Measurements from ENCODE around the gene SBK2. TPM values are rescaled to one million over a fixed set of nuclear protein-coding genes. Genes with fewer than 3 reads are reported as not detected.

Gene SBK2
- total and polyA plus RNA-seq, 2 experiments from 2014 or later, result 5.3 to 6.8 TPM

GRCh38 chr19:55563261-55563690 lies 26.3 kb upstream of the SBK2 start:
- TF ChIP-seq CTCF (IDR thresholded peaks at IDR 0.05; ENCODE audit: low read depth, low read length), result no peak
- Histone ChIP-seq H3K27ac (peak overlapping the region; percentile 73), H3K9me3 (ENCODE audit: low read depth) (no peaks in the 10 kb centered on the region), H3K4me3 (no peak overlapping the region), H3K4me1 (ENCODE audit: low read depth) (peaks cover 6% of the 10 kb centered on the region), H3K36me3 (no peaks in the 10 kb centered on the region), H3K27me3 (no peaks in the 10 kb centered on the region)
- peak; percentile 66 to 69 for DNase-seq (ENCODE audit: low read depth in 1 of 2, low spot score in 1 of 2)

GRCh38 chr19:55559684-55560083 lies 22.8 kb upstream of the SBK2 start:
- H3K27me3 ChIP-seq, result no peaks in the 10 kb centered on the region
- no peaks in the 10 kb centered on the region for H3K36me3 ChIP-seq
- no peak overlapping the region for H3K4me3 ChIP-seq
- no peak for DNase-seq (ENCODE audit: low read depth in 1 of 2, low spot score in 1 of 2)
- H3K27ac ChIP-seq, result no peak overlapping the region
- no peaks in the 10 kb centered on the region for H3K9me3 ChIP-seq (ENCODE audit: low read depth)
- H3K4me1 ChIP-seq (ENCODE audit: low read depth), result peaks cover 6% of the 10 kb centered on the region
- TF ChIP-seq CTCF (IDR thresholded peaks at IDR 0.05; ENCODE audit: low read depth, low read length), result no peak

- no peaks in the 10 kb centered on the region for H3K9me3 ChIP-seq (ENCODE audit: low read depth)
- no peaks in the 10 kb centered on the region for H3K27me3 ChIP-seq
- DNase-seq (ENCODE audit: low read depth in 1 of 2, low spot score in 1 of 2), result no peak
- no peak for TF ChIP-seq CTCF (IDR thresholded peaks at IDR 0.05; ENCODE audit: low read depth, low read length)
- no peak overlapping the region for H3K27ac ChIP-seq
- H3K36me3 ChIP-seq, result no peaks in the 10 kb centered on the region
- peaks cover 6% of the 10 kb centered on the region for H3K4me1 ChIP-seq (ENCODE audit: low read depth)
- no peak overlapping the region for H3K4me3 ChIP-seq
These were observed 17.8 kb upstream of the SBK2 start for GRCh38 chr19:55554741-55555152.

GRCh38 chr19:55554302-55554701 lies 17.4 kb upstream of the SBK2 start:
- H3K27me3 ChIP-seq, result no peaks in the 10 kb centered on the region
- H3K36me3 ChIP-seq, result no peaks in the 10 kb centered on the region
- H3K9me3 ChIP-seq (ENCODE audit: low read depth), result no peaks in the 10 kb centered on the region
- peaks cover 8% of the 10 kb centered on the region for H3K4me1 ChIP-seq (ENCODE audit: low read depth)
- TF ChIP-seq CTCF (IDR thresholded peaks at IDR 0.05; ENCODE audit: low read depth, low read length), result no peak
- no peak overlapping the region for H3K27ac ChIP-seq
- DNase-seq (ENCODE audit: low read depth in 1 of 2, low spot score in 1 of 2), result no peak
- no peak overlapping the region for H3K4me3 ChIP-seq

- no peak for DNase-seq (ENCODE audit: low read depth in 1 of 2, low spot score in 1 of 2)
- no peak for TF ChIP-seq CTCF (IDR thresholded peaks at IDR 0.05; ENCODE audit: low read depth, low read length)
- peaks cover 8% of the 10 kb centered on the region for H3K4me1 ChIP-seq (ENCODE audit: low read depth)
- no peak overlapping the region for H3K4me3 ChIP-seq
- H3K36me3 ChIP-seq, result no peaks in the 10 kb centered on the region
- H3K27me3 ChIP-seq, result no peaks in the 10 kb centered on the region
- H3K27ac ChIP-seq, result no peak overlapping the region
- no peaks in the 10 kb centered on the region for H3K9me3 ChIP-seq (ENCODE audit: low read depth)
These were observed 16.6 kb upstream of the SBK2 start for GRCh38 chr19:55553217-55554182.

All from cardiac muscle cell (in vitro differentiated cells and primary cell).